Activated T-helper 1 cell treated with Interleukin-2 at 50 U/mL for 16 hours (primary cell): ENCODE measurements around the gene MED19.
"Not testable (repeated sequence)": the region's sequence is repeated elsewhere in the genome, so short reads cannot be mapped to it uniquely, and the experiment has no call there.

Source experiments
- DNase-seq: peaks from one replicate; pipeline ENCODE4 v3.0.0-alpha.2; 2020; ENCODE audit warnings: low read depth

MED19 gene

DNA sequence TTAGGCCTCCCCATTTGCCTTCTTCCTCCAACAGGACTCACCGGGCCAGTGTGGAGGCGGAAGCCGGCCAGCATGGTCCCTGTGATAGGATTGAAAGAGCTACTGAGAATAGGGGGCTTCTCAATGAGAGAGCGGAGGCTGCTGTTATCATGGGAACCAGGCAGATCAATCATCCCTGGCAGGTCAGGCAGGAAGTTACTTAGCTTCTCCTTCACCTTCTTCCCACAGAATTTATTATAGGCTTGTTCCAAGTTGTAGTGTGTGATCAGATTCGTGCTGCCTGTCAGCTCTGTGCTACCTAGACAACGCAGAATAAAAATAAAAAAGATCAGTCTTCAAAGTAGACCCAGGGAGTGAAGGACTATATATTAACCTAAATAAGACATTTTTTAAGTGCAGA, 7.1 kb downstream of the MED19 start:
- no peak for DNase-seq

DNA sequence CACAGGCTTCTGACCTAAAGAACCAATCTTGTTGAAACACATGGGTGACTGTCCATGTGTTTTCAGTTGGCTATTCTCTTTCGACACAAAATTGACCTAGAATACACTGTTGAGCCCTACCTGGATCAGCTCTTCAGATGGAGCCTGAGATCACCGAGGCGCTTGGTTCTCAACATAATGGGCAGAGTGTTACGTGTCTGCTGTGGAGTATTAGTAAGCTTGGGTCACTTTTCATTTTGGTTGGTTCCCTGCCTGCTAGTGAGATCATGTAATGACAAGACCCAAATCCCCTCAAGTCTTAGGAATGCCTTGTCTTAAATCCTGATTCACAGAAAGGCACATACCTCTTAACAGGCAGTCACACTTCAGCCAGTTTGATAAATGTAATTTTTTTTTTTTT, 8.7 kb downstream of the MED19 start:
- DNase-seq, result no peak

DNA sequence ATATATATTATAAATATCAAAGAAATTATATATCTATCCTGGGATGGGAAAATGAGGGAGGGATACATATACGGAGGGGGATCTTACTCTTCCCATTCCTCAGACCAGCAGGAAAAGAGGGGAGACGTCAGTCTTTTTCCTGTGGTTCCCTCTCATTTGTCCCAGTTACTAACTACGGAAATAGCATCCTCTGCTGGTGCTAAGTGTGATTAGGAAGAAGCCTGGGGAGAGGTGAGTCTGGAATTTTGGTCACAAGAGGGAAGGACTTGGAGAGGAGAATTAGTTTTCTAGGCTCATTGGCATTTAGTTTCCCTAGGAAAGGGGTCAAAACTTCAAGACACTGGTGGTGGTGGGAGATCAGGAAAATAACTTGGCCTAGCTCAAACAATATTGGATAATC, 11.6 kb downstream of the MED19 start:
- DNase-seq, result no peak

DNA sequence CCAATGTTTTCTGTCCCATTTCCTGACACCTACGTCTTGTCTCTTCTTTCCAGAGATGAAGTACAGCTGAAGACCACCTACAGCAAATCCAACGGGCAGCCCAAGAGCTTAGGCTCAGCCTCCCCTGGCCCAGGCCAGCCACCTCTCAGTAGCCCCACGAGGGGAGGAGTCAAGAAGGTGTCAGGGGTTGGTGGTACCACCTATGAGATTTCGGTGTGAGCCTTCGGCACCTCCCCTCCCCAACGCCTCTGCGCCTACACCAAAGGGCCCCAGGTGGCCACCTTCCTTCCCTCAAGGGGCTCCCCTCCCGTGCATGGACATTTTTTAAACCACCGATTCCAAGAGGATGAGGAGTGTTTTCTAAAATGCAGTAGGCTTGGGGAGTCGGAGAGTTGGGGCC, 12.2 kb downstream of the MED19 start:
- no peak for DNase-seq

DNA sequence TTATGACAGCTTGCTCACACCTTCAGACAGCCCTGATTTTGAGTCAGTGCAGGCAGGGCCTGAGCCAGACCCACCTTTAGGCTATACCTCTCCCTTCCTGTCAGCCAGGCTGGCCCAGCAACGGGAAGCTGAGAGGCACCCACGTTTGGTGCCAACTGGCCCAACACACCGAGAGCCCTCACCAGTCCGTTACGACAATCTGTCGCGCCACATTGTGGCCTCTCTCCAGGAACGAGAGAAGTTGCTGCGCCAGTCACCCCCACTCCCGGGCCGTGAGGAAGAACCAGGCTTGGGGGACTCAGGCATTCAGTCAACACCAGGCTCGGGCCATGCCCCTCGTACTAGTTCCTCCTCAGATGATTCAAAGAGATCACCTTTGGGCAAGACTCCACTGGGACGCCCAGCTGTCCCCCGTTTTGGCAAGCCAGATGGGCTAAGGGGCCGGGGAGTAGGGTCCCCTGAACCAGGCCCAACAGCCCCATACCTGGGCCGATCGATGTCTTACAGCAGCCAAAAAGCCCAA, 13.1 kb downstream of the MED19 start:
- no peak for DNase-seq

DNA sequence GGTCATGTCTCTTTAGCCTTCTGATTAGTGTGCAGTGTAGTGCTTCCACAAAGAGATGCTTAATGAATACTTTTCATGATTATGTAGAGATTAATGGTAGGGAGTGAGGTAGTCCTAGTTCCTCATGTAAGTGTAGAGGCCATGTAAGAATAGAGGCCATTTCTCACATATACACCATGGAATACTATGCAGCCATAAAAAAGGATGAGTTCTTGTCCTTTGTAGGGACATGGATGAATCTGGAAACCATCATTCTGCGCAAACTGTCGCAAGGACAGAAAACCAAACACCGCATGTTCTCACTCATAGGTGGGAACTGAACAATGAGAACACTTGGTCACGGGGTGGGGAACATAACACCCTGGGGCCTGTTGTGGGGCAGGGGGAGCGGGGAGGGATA, 21.5 kb downstream of the MED19 start:
- not testable (repeated sequence) for DNase-seq

DNA sequence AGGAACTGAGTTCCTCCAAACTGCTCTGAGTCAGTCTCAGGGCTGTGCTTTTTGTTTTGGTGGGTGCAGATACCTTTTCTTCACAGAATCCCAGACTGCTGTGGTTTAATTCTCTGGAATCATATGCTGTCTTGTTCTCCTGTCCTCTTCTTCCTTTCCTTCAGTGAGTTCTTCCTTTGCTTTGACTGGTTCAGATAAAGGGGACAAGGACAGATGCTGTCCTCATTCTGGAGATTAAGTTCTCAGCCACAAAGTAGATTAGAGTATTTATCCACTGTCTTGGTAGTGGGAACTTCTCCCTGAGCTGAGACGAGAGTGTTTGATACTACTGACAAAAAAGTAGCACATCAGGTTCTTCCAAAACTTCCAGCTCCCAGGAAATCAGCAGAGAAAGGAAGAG, 30.8 kb downstream of the MED19 start:
- no peak for DNase-seq

DNA sequence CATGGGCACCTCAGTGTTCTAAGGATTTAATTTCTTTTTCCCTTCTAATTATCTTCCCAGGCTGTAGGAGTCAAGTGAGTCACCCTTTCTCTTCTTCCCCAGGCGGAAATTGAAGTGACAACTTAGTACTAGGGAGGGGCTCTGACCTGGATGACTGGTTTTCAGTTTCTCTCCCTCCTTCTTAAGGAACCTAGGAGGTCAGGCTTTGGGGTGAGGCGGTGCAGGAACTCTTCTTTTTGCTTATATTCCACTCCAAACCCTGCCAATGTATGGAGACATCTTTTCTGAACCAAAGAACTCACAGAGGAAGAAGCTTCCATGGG, 31.5 kb downstream of the MED19 start:
- DNase-seq, result no peak

DNA sequence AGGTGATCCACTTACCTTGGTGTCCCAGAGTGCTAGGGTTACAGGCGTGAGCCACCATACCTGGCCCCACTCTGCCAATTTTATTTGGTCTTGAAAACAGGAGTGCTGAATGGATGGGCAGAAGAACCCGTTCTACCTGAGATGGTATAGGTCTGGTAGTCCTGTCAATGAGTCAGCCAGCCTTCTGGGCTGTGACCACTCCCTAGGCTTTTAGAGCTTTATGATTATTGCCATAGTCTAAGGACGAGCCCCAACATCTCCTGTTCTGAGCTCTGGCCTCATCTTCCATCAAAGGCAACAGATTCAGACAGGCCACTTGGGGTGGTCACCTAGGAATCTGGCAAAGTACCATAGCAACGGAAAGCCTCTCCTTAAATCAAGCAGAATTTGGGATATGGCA, 32.6 kb downstream of the MED19 start:
- no peak for DNase-seq

DNA sequence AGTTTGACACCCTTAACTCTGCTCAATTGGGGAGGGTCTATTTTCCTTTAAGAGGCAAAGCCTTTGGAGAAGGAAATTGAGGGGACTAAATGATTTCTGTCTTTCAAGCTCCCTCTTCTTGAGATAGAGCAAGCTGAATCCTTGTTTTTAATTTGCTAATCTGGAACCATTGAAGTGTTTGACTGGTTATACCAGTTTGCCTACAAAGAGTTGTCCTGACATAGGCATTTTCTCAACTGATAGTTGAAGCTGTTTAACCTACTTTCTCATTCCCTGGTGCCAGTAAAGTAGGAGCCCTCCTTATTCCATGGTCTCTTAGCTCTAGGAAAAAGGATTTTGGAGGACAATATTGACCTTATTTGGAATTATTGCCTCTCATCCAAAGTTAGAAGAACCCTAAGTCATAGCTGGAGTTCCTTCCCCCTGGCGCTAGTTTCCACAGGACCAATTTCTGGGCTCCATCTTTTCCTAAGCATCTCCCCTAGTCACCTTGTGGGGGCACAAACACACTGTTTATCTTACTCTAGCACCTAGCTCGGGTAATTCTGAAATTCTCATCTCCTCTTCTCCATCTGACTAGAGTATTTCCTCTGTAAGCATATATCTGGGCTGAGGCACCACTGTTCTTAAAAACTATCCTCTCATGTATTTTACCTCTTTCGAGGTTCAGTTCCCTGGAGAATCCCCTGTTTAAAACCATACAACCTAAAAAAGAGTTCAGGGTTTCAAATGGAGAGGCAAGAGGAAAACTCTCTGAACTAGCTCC, 36.7 kb downstream of the MED19 start:
- no peak for DNase-seq

DNA sequence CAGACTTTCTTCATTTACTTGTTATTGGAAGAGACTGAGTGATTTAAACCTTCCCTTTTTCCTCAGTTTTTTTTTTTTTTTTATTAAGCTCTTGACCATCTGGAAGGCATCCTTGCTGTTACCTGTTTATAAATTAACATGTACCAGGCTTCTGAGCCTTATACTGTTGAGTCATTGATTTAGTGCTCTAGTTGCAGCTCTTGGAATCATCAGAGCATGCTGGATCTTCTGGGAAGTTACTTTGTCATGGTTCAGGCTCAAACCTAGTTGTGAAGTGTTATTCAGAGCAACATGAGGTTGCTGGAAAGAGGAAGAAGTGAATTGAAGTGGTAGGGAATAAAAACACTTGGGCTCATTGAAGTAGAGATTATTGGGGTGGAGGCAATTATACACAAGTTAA, 37.8 kb downstream of the MED19 start:
- DNase-seq, result no peak

DNA sequence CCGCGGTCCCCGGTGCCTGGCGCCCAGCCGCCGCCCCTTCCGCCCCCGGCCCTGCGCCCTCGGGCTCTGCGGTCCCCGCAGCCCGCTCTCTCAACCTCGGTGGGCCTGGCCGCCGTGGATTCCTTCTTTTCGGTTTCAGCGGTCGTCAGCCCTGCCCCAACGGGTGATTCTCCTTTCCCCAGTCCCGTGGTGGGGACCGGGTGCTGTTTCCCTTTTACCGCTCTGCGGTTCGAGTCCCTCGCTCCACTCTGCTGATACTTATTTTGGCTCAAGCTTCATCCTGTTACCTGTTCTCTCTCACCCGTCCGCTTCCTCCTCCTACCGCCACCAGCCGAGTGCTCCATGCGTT, 43.6 kb downstream of the MED19 start:
- DNase-seq, result peak; percentile 25

DNA sequence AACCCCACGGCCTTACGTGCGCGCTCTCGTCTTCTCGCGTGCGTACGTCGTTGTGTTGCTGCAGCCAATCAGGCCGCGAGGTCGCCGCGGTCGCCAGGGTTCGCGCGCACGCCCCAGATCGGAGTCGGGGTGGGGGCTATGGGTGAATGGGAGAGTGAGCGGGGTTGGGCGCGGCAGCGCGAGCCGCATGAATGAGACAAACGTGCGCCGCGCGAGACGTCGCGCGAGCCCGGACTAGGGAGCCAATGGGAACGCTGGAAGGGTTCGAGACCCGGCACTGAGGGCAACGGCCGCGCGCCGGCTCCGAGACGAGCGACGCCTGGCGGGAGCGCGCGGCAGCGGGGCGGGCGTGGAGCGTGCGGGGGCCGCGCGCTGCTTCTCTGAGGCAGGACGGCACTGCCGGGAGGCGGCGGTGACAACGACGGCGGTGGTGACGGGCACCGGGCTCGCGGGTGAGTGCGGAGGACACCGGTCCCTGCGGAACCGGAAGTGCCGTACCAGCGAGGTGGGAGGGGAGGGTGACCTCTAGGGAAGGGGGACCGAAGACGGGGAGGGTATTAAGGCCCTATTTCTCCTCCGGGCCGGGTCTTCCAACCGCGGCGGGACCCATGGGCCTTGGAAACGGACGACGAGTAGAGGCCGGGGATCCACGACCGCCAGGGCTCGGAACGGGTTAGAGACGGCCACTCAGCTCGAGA, 44.1 kb downstream of the MED19 start, which contains the start of gene ZDHHC5:
TSS of gene ZDHHC5 (plus strand) at position 379 of the 698 bp plus-strand sequence. CDS start 4,977 bp downstream, outside the sequence.
- DNase-seq, result peak; percentile 99

DNA sequence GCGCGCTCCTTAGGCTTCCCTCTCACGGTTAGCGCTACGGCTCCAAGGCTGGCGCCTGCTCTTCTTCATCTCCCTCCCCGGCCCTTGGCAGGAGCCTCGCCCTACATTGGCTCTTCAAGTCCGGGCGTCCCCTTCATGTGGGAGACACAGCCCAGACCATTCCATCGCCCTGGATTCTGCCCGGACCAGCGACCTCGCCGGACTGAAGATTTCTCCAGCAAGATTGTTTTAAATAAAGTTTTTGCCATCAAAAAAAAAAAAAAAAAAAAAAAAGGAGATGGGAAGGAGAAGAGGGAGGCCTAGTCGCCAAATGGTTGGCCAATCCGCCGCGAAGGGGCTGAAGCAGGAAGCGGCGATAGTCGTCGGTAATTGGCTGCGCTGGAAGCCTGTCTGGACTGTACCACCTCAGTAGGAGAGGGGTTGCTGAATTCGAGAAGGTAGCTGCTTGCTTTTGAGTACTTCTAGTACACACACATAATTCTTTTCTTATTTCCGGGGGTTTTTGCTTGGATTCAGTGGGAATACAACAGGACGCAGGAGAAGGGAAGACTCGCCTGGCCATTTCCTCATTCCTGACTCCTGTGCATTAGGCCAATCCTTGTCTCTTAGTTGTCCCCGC, 44.8 kb downstream of the MED19 start:
- peak; percentile 86 for DNase-seq

DNA sequence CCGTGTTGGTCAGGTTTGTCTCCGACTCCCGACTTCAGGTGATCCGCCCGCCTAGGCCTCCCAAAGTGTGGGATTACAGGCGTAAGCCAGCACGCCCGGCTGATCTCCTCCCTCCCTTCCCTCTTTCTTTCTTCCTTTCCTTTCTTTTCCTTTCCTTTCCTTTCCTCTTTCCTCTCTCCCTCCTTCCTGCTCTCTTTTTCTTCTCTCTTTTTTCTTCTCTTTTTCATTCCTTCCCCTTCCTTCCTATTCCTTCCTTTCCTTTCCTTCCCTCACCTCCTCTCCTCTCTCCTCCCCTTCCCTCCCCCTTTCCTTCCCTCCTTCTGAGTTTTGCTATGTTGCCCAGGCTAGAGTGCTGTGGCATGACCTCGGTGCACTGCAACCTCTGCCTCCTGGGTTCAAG, 48.0 kb downstream of the MED19 start:
- DNase-seq, result no peak

DNA sequence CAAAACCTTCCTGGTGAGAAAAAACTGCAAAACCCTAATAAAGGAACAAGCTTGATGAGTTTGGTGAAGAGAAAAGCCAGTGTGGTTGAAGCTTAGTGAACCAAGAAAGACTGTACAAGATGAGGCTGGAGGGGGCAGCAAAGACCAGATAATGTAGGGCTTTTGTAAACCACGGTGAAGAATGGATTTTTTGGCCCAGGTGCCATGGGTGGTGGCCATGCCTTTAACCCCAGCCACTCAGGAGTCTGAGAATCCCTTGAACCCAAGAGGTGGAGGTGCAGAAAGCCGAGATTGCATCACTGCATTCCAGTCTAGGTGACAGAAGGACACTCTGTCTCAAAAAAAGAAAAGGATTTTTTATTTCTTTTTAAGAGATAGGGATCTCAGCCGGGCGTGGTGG, 49.1 kb downstream of the MED19 start:
- DNase-seq, result no peak

DNA sequence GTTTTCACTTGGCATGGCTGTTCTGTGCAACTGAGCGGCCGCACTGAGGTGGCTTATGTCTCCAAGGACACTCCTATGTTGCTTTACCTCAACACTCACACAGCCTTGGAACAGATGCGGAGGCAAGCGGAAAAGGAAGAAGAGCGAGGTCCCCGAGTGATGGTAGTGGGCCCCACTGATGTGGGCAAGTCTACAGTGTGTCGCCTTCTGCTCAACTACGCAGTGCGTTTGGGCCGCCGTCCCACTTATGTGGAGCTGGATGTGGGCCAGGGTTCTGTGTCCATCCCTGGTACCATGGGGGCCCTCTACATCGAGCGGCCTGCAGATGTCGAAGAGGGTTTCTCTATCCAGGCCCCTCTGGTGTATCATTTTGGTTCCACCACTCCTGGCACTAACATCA, 52.3 kb downstream of the MED19 start:
- DNase-seq, result no peak

DNA sequence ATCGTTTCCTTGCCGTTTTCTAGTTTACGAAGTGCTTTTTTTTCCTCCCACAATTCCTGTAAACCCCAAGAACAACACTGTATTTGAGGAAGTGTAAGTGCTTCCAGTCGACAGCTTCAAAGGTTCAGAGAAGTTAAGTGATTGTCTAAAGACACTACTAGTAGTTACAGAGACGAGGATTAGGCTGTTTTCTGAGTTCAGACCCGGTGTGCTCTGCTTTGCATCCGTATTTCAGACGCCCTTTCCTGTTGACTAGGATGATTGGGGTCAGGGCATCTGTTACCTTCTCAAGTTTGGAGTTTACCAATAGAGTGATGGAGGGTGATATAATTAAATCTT, 54.0 kb downstream of the MED19 start:
- no peak for DNase-seq

DNA sequence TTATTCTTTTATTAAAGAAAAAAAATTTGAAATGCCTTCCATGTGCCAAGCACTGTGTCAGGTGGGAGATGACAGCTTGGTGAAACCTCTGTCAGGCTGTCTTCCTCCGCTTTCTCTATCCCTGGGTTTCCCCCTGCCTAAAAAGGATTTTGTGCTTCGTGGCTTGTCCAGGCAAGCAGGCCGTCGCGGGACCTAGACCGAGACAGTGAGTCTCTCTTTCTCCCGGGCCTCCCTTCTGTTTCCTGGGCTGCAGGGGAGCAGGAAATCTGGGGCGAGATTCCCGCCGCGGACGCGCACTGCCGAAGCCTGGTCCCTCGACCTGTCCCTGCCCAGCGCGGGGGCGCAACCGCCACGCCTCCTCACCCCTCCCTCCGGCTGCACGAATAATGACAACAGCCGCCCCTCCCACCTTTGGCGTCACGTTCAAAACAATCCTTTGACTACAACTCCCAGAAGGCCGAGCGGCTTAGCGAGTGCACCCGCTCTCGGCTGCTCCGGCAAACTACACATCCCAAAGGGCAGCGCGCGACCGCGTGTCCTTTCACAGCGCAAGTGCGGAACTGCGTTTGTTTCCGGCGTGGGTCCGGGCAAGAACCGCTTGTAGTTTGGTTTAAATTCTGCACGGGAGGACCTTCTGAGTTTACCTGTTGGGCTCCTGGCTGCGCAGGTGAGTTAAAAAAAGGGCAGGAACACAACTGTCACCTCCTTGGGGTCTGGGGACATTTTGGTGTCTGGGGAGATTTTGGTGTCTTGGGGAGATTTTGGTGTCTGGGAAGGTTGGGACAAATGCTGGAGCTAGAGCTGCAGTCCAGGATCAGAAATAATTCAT, 54.6 kb downstream of the MED19 start, which contains the start of gene CLP1:
TSS of gene CLP1 (plus strand) at position 569 of the 829 bp plus-strand sequence. CDS start 1,715 bp downstream, outside the sequence.
- peak; percentile 97 for DNase-seq

DNA sequence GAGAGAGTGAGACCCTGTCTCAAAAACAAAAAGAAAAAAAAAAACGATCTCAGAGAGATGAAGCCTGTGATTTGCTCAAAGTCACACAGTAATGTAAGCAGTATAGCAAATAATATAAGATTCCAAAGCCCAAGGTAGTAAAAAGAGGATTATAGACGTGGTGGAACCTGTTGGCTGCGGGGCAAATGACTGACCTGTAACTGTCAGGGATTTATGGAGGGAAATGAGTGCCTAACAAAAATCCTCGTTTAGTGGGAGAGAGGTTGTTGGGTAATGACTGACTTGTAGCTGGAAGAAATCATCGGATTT, 55.2 kb downstream of the MED19 start:
- no peak for DNase-seq
